Activated naive CD4-positive, alpha-beta T cell treated with anti-CD3 and anti-CD28 coated beads for 36 hours (primary cell): Measurements from ENCODE around the gene DDIT4. TPM values are rescaled to one million over a fixed set of nuclear protein-coding genes. Genes with fewer than 3 reads are reported as not detected.
"Not testable (repeated sequence)": the region's sequence is repeated elsewhere in the genome, so short reads cannot be mapped to it uniquely, and the experiment has no call there.

ENCODE experiments used
- CTCF ChIA-PET: fragments of 350-600 bp; sonication (Branson Sonifier 250); formaldehyde crosslinking; loops from one replicate; lab custom pipeline; 2021; ENCODE audit warnings: antibody characterized with exemption; lab: Charles Lee
- DNase-seq: peaks from one replicate; pipeline ENCODE4 v3.0.0-alpha.2; 2020
- H3K27ac Mint-ChIP-seq: one replicate; pipeline ENCODE4 v1.8.0; 2021; ENCODE audit warnings: mild to moderate bottlenecking, mixed read lengths
- H3K27me3 Mint-ChIP-seq: one replicate; pipeline ENCODE4 v1.8.0; 2021; ENCODE audit warnings: low read depth, mixed read lengths
- H3K36me3 Mint-ChIP-seq: one replicate; pipeline ENCODE4 v1.8.0; 2021; ENCODE audit warnings: low read depth, mixed read lengths
- H3K4me1 Mint-ChIP-seq: one replicate; pipeline ENCODE4 v1.8.0; 2021; ENCODE audit warnings: low read depth, mixed read lengths
- H3K4me3 Mint-ChIP-seq: one replicate; pipeline ENCODE4 v1.8.0; 2021; ENCODE audit warnings: mild to moderate bottlenecking, moderate library complexity, mixed read lengths
- H3K9me3 Mint-ChIP-seq: one replicate; pipeline ENCODE4 v1.8.0; 2021; ENCODE audit warnings: mixed read lengths
- intact Hi-C: fragments of 100-400 bp; cut with micrococcal nuclease; formaldehyde crosslinking; loops from one replicate; pipeline ENCODE4 v1.15.1; 2023
- total RNA-seq, 2 experiments: library from RNA; stranded (reverse); gene quantifications; one replicate each; pipeline ENCODE4 v1.2.3, GENCODE V29; 2021

Gene DDIT4
- total RNA-seq, 2 experiments from 2014 or later: 684 to 689 TPM

DNA sequence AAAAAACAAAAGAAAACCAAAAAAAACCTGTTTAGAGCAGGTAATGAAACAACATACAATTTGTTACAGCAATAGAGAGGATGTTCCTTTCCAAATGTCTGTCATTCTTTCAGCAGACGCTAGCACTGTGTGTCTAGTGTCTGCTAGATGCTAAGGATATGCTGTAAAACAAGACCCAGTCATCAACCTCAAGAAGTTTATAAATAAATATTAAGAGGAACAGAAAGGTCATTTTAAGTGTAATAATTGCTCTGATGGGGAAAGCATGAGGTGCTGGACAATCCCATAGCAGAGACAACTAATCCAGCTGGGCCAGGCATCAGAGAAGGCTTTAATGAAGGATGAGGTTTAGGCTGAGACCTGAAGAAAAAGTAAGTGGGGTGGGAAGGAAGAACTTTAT is 34.3 kb upstream of the DDIT4 start:
- no peak for DNase-seq
- CTCF ChIA-PET: interaction anchor here (1.3 kb wide), 1 partner anchor 98 kb away, joined by 3 read pairs; no protein-coding TSS in a partner anchor
- intact Hi-C loops: no loop called here
- Mint-ChIP-seq H3K27ac (peak overlapping the region; percentile 3), H3K4me1 (peaks cover 41% of the 10 kb centered on the region), H3K36me3 (peaks cover 15% of the 10 kb centered on the region), H3K27me3 (no peaks in the 10 kb centered on the region), H3K4me3 (no peak overlapping the region), H3K9me3 (no peaks in the 10 kb centered on the region)

DNA sequence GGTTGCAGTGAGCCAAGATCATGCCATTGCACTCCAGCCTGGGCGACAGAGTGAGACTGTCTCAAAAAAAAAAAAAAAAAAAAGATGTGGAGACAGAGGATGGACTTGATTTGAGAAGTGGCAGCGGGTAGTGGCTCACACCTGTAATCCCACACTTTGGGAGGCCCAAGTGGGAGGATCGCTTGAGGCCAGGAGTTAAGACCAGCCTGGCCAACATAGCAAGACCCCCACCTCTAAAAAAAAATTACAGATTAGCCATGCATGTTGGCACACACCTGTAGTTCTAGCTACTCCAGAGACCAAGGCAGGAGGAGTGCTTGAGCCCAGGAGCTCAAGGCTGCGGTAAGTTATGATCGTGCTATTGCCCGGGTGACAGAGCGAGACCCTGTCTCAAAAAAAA is 33.4 kb upstream of the DDIT4 start:
- Mint-ChIP-seq H3K27ac (no peak overlapping the region), H3K4me1 (peaks cover 51% of the 10 kb centered on the region), H3K4me3 (no peak overlapping the region), H3K9me3 (no peaks in the 10 kb centered on the region), H3K27me3 (no peaks in the 10 kb centered on the region), H3K36me3 (peaks cover 11% of the 10 kb centered on the region)
- no peak for DNase-seq
- intact Hi-C loops: no loop called here
- CTCF ChIA-PET: interaction anchor here (0.8 kb wide), 1 partner anchor 37 kb away, joined by 4 read pairs; no protein-coding TSS in a partner anchor

DNA sequence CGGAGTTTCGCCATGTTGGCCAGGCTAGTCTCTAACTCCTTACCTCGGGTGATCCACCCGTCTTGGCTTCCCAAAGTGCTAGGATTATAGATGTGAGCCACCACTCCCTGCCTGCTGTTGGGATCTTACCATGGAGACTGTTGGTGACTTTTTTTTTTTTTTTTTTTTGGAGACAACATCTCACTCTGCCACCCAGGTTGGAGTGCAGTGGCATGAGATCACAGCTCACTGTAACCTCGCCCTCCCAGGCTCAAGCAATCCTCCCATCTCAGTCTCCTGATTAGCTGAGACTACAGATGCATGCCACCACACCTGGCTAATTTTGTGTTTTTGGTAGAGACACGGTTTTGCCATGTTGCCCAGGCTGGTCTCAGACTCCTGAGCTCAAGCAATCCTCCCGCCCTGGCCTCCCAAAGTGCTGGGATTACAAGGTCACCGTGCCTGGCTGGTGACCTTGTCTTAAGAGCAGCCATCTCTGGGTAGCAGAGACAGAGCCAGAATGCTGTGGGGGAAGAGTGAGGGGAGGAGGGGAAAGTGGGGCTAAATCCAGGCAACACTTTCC is 32.0 kb upstream of the DDIT4 start:
- Mint-ChIP-seq H3K36me3 (peaks cover 4% of the 10 kb centered on the region), H3K4me3 (no peak overlapping the region), H3K9me3 (no peaks in the 10 kb centered on the region), H3K27ac (peak overlapping the region; percentile 47), H3K27me3 (no peaks in the 10 kb centered on the region), H3K4me1 (peaks cover 59% of the 10 kb centered on the region)
- CTCF ChIA-PET: no interaction called here
- no peak for DNase-seq
- intact Hi-C loops: no loop called here

- Mint-ChIP-seq H3K4me3 (no peak overlapping the region), H3K9me3 (no peaks in the 10 kb centered on the region), H3K4me1 (peaks cover 66% of the 10 kb centered on the region), H3K27ac (peak overlapping the region; percentile 62), H3K27me3 (no peaks in the 10 kb centered on the region), H3K36me3 (peaks cover 1% of the 10 kb centered on the region)
- CTCF ChIA-PET: interaction anchor here (0.7 kb wide), 1 partner anchor 11 kb away, joined by 3 read pairs; no protein-coding TSS in a partner anchor
- intact Hi-C loops: no loop called here
- DNase-seq: peak; percentile 57
Measured at GRCh38 chr10:72242675-72243074, 31.0 kb upstream of the DDIT4 start.

DNA sequence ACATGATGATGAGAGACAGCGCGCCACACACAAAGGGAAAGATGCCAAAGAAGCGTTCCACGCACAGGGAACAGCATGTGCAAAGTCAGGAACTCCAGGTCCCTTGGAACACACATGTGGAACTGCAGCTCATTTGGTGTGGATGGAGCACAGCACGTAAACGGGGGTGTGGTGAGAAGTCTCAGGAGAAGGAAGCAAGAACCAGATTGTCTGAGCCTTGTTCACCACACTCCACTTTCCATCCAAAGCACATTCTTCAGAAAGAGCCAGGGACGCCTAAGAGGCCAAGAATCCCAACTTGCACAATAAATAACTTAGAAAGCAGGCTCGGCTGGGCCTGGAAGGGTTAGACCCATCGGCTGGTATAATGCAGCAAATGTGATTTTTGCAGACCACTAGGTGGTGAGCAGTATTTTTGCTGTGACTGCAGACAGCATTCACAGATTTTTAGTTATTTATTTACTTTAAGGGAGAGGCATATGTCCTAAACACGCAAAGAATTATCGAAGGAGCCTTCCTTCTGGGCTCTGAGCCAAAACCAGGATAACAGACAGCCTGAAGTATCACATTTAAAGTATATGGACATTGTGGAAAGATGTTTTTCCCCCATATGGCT is 29.8 kb upstream of the DDIT4 start:
- Mint-ChIP-seq H3K36me3 (peaks cover 1% of the 10 kb centered on the region), H3K4me1 (peaks cover 74% of the 10 kb centered on the region), H3K27ac (peak overlapping the region; percentile 78), H3K9me3 (no peaks in the 10 kb centered on the region), H3K27me3 (no peaks in the 10 kb centered on the region), H3K4me3 (no peak overlapping the region)
- CTCF ChIA-PET: no interaction called here
- intact Hi-C loops: no loop called here
- peak; percentile 25 for DNase-seq

DNA sequence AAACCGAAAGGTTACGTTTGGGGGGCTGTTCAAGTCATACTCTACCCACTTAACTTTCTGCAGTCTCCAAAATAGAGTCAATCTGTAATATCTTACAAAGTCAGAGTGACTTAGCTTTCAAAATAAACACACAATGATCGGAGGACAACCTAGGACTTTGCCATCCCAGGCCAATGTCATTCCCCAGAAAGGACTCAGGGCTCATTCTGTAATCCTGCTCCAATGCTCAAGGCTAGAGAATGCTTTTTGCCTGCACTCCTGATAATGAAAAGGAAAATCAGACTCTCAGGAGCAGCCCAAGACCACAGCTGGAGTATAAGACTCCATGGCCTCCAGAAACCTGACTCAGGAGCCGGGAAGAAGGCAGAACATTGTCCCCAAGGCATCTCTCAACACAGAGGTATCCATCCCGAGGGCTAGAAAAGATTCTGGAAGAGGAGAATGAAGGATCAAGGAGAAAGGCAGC is 29.1 kb upstream of the DDIT4 start:
- Mint-ChIP-seq H3K27ac (peak overlapping the region; percentile 78), H3K4me1 (peaks cover 75% of the 10 kb centered on the region), H3K4me3 (no peak overlapping the region), H3K36me3 (peaks cover 1% of the 10 kb centered on the region), H3K9me3 (no peaks in the 10 kb centered on the region), H3K27me3 (no peaks in the 10 kb centered on the region)
- CTCF ChIA-PET: interaction anchor here (0.6 to 1.4 kb wide), 2 partner anchors 13 to 88 kb away, joined by 3 read pairs; no protein-coding TSS in a partner anchor
- intact Hi-C loops: no loop called here
- no peak for DNase-seq

DNA sequence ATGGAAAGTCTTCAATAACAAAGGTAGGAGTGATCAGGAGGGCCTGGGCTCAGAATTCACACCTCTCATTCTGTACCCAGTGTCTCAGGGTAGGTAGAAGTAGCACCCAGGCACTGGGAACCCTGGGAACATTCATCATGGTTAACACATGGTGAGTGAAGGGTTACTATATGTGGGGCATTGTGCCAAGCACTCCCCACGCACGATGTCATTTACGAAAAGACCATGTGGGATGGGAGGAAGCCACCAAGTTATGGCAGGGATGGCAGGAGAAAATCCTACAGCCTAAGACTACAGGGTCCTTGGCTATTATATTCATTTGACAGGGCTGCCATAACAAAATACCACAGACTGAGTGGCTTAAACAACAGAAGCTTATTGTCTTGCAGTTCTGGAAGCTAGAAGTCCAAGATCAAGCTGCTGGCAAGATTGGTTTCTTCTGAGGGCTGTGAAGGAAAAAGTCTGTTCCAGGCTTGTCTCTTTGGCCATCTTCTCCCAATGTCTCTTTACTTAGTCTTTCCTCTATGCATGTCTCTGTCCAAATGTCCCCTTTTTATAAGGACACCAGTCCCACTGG is 27.7 kb upstream of the DDIT4 start:
- Mint-ChIP-seq H3K27me3 (no peaks in the 10 kb centered on the region), H3K36me3 (no peaks in the 10 kb centered on the region), H3K27ac (peak overlapping the region; percentile 87), H3K4me1 (peaks cover 80% of the 10 kb centered on the region), H3K9me3 (no peaks in the 10 kb centered on the region), H3K4me3 (no peak overlapping the region)
- CTCF ChIA-PET: interaction anchor here (0.6 to 1.6 kb wide), 7 partner anchors 11 to 94 kb away, joined by 3 to 7 read pairs (median 3); no protein-coding TSS in a partner anchor
- intact Hi-C loops: no loop called here
- peak; percentile 47 for DNase-seq

GRCh38 chr10:72248468-72249151 is 25.1 kb upstream of the DDIT4 start:
- peak overlapping the region; percentile 92 for H3K27ac Mint-ChIP-seq
- no peaks in the 10 kb centered on the region for H3K36me3 Mint-ChIP-seq
- intact Hi-C loops: loop anchor here (1.0 kb wide), 6 partner anchors 8 to 83 kb away; partner anchors contain the start of gene DDIT4
- peak; percentile 87 for DNase-seq
- H3K9me3 Mint-ChIP-seq: no peaks in the 10 kb centered on the region
- peaks cover 78% of the 10 kb centered on the region for H3K4me1 Mint-ChIP-seq
- peak overlapping the region; percentile 75 for H3K4me3 Mint-ChIP-seq
- no peaks in the 10 kb centered on the region for H3K27me3 Mint-ChIP-seq
- CTCF ChIA-PET: interaction anchor here (0.6 to 1.6 kb wide), 6 partner anchors 10 to 122 kb away, joined by 3 to 10 read pairs (median 4); no protein-coding TSS in a partner anchor

GRCh38 chr10:72249176-72249862 is 24.4 kb upstream of the DDIT4 start:
- H3K4me3 Mint-ChIP-seq: peak overlapping the region; percentile 75
- H3K27ac Mint-ChIP-seq: peak overlapping the region; percentile 92
- H3K4me1 Mint-ChIP-seq: peaks cover 75% of the 10 kb centered on the region
- CTCF ChIA-PET, H3K9me3 Mint-ChIP-seq, H3K36me3 Mint-ChIP-seq, intact Hi-C loops, DNase-seq, H3K27me3 Mint-ChIP-seq: not testable (repeated sequence)

DNA sequence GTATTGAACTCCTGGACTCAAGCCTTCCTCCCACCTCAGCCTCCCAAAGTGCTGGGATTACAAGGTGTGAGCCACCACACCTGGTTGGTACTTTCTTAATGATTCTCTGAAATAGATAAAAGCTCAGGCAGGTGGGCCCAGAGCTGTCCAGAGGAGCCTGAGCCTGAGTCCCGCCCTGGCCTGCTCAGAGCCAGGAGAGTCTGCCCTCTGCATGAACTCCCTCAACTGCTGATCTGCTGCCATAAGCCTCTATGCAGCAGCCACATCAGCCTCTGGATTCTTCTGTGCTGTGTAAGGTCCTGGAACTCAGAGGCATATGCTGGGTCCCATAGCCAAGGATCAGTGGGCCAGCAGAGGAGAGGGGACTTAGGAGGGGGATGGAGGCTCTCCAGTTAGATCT is 23.1 kb upstream of the DDIT4 start:
- peak overlapping the region; percentile 69 for H3K27ac Mint-ChIP-seq
- CTCF ChIA-PET: interaction anchor here (0.9 kb wide), 1 partner anchor 86 kb away, joined by 3 read pairs; no protein-coding TSS in a partner anchor
- peaks cover 75% of the 10 kb centered on the region for H3K4me1 Mint-ChIP-seq
- no peaks in the 10 kb centered on the region for H3K9me3 Mint-ChIP-seq
- no peak overlapping the region for H3K4me3 Mint-ChIP-seq
- no peaks in the 10 kb centered on the region for H3K36me3 Mint-ChIP-seq
- DNase-seq: no peak
- intact Hi-C loops: no loop called here
- H3K27me3 Mint-ChIP-seq: no peaks in the 10 kb centered on the region

DNA sequence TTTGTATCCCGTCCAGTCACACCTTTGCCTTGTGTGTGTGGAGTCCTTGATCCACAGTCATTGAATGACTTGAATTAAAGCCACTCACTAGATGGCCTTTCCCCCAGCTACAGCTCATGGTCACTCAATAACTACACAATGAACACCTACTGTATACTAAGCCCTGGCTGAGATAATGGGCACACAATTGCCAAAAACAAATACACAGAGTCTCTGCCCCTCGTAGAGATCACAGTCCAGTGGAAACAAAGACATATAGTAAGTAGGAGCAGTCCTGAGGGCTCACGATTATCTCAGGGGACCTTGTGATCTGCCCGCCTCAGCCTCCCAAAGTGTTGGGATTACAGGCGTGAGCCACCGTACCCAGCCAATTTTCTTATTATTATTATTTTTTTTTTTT is 22.1 kb upstream of the DDIT4 start:
- intact Hi-C loops: no loop called here
- H3K4me1 Mint-ChIP-seq: peaks cover 74% of the 10 kb centered on the region
- CTCF ChIA-PET: interaction anchor here (2.5 kb wide), 1 partner anchor 88 kb away, joined by 12 read pairs; no protein-coding TSS in a partner anchor
- H3K9me3 Mint-ChIP-seq: no peaks in the 10 kb centered on the region
- DNase-seq: no peak
- no peaks in the 10 kb centered on the region for H3K27me3 Mint-ChIP-seq
- H3K4me3 Mint-ChIP-seq: no peak overlapping the region
- H3K27ac Mint-ChIP-seq: no peak overlapping the region
- H3K36me3 Mint-ChIP-seq: no peaks in the 10 kb centered on the region
